HEK293 (cell line): Measurements from ENCODE around the gene CKMT2.

Source experiments
- CTCF ChIA-PET: fragments of 350-600 bp; formaldehyde crosslinking; extraction: SDS; loops from one replicate; lab custom pipeline; 2021; ENCODE audit warnings: antibody characterized with exemption; lab: Yijun Ruan, JAX
- POLR2A ChIA-PET: fragments of 300-600 bp; formaldehyde crosslinking; extraction: SDS; loops from one replicate; lab custom pipeline; 2020; ENCODE audit warnings: antibody characterized with exemption, inconsistent platforms; lab: Yijun Ruan, JAX
- H3K27ac ChIP-seq: fragments of 200-500 bp; sonication (Bioruptor generic); 2 replicates; pipeline ENCODE4 v1.5.1; 2014; ENCODE audit warnings: low read depth, low read length, control low read depth, inconsistent platforms; ENCODE audit errors: extremely low read depth
- H3K36me3 ChIP-seq, 2 experiments: fragments of 200-500 bp in 1 of 2; sonication (Bioruptor generic) in 1 of 2; 1 replicate in 1 of 2; 2 replicates in 1 of 2; pipeline ENCODE4 v1.5.1; 2014 to 2017; ENCODE audit warnings: inconsistent platforms in 2 of 2, low read length in 2 of 2; ENCODE audit not compliant: control insufficient read depth in 2 of 2, insufficient read depth in 1 of 2
- H3K4me1 ChIP-seq: fragments of 200-500 bp; sonication (Bioruptor generic); 2 replicates; pipeline ENCODE4 v1.5.1; 2014; ENCODE audit warnings: mild to moderate bottlenecking, low read length, inconsistent platforms; ENCODE audit not compliant: control insufficient read depth, insufficient read depth
- H3K4me3 ChIP-seq: 2 replicates; pipeline ENCODE4 v1.5.1; 2011; ENCODE audit warnings: low read depth, mild to moderate bottlenecking, control low read depth, low read length, moderate library complexity
- H3K9me3 ChIP-seq: fragments of 200-500 bp; sonication (Bioruptor generic); 2 replicates; pipeline ENCODE4 v1.5.1; 2014; ENCODE audit warnings: low read depth, low read length, inconsistent platforms; ENCODE audit not compliant: control insufficient read depth, insufficient read depth
- GLIS1 ChIP-seq: fragments of 450-650 bp; formaldehyde crosslinking; IDR thresholded peaks from 2 replicates; pipeline ENCODE4 v1.5.1; 2016; ENCODE audit warnings: missing biosample characterization, missing genetic modification characterization
- HOXC10 ChIP-seq: sonication (generic); formaldehyde crosslinking; IDR thresholded peaks from 2 replicates; pipeline ENCODE4 v1.8.1; 2023; ENCODE audit warnings: mild to moderate bottlenecking, missing genetic modification reagents
- KLF1 ChIP-seq: fragments of 450-650 bp; formaldehyde crosslinking; IDR thresholded peaks from 2 replicates; pipeline ENCODE4 v1.5.1; 2016; ENCODE audit warnings: missing biosample characterization, missing genetic modification characterization
- KLF10 ChIP-seq: fragments of 450-650 bp; IDR thresholded peaks from 2 replicates; pipeline ENCODE4 v1.5.1; 2018; ENCODE audit warnings: missing biosample characterization, mild to moderate bottlenecking, missing genetic modification characterization
- TCF7L2 ChIP-seq: IDR thresholded peaks from 2 replicates; pipeline ENCODE4 v1.6.1; 2011; ENCODE audit warnings: low read depth, mild to moderate bottlenecking, inconsistent platforms, low read length, moderate library complexity, borderline replicate concordance
- ZBTB1 ChIP-seq: fragments of 450-650 bp; formaldehyde crosslinking; IDR thresholded peaks from 2 replicates; pipeline ENCODE4 v1.5.1; 2016; ENCODE audit warnings: missing biosample characterization, missing genetic modification characterization
- ZBTB48 ChIP-seq: fragments of 450-650 bp; formaldehyde crosslinking; IDR thresholded peaks from 2 replicates; pipeline ENCODE4 v1.5.1; 2016; ENCODE audit warnings: missing biosample characterization, missing genetic modification characterization
- ZNF174 ChIP-seq: fragments of 450-650 bp; formaldehyde crosslinking; IDR thresholded peaks from 2 replicates; pipeline ENCODE4 v1.5.0; 2017; ENCODE audit warnings: missing biosample characterization, mild to moderate bottlenecking, missing genetic modification characterization
- ZNF561 ChIP-seq: fragments of 450-650 bp; IDR thresholded peaks from 2 replicates; pipeline ENCODE4 v1.5.1; 2018; ENCODE audit warnings: missing biosample characterization, missing genetic modification characterization, borderline replicate concordance
- ZNF600 ChIP-seq: fragments of 450-650 bp; formaldehyde crosslinking; IDR thresholded peaks from 2 replicates; pipeline ENCODE4 v1.5.1; 2016; ENCODE audit warnings: missing biosample characterization, missing genetic modification characterization
- ZNF791 ChIP-seq: fragments of 450-650 bp; formaldehyde crosslinking; IDR thresholded peaks from 2 replicates; pipeline ENCODE4 v1.5.1; 2016; ENCODE audit warnings: missing biosample characterization, missing genetic modification characterization
- ZSCAN23 ChIP-seq: fragments of 450-650 bp; formaldehyde crosslinking; IDR thresholded peaks from 2 replicates; pipeline ENCODE4 v1.5.1; 2016; ENCODE audit warnings: missing biosample characterization, missing genetic modification characterization
- TF ChIP-seq, protein P1 (sequence below): fragments of 450-650 bp; formaldehyde crosslinking; IDR thresholded peaks from 2 replicates; pipeline ENCODE4 v1.5.1; 2016; ENCODE audit warnings: missing biosample characterization, missing genetic modification characterization, borderline replicate concordance
- TF ChIP-seq, protein P2 (sequence below): fragments of 450-650 bp; formaldehyde crosslinking; IDR thresholded peaks from 2 replicates; pipeline ENCODE4 v1.5.1; 2016; ENCODE audit warnings: missing biosample characterization, missing genetic modification characterization
- TF ChIP-seq, protein P3 (sequence below): fragments of 450-650 bp; formaldehyde crosslinking; IDR thresholded peaks from 2 replicates; pipeline ENCODE4; 2016; ENCODE audit warnings: missing biosample characterization, missing genetic modification characterization
- TF ChIP-seq, protein P4 (sequence below): fragments of 450-650 bp; formaldehyde crosslinking; IDR thresholded peaks from 2 replicates; pipeline ENCODE4 v1.5.1; 2016; ENCODE audit warnings: missing biosample characterization, missing genetic modification characterization
- TF ChIP-seq, protein P5 (sequence below): fragments of 450-650 bp; formaldehyde crosslinking; IDR thresholded peaks from 2 replicates; pipeline ENCODE4 v1.5.1; 2016; ENCODE audit warnings: missing biosample characterization, missing genetic modification characterization, low read depth

CKMT2 gene

DNA sequence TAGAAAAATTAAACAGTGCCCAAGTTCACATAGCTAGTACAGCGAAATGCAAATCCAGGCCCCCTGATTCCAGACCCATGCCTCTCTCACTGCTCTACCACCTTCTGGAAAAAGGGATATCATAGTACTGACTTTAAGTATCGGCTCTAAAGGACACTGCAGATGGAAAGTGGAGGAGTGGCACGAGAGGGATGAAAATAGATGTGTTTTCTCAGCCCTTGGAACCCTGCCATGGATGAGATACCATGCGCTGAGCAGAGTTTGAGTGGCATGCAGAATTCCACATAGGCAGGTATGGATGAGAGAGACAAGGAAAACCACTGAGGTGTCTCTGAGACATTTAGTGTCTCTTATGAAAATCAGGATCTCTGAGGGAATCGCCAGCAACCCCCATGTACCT lies 18.8 kb downstream of the CKMT2 start (continued):
- TF ChIP-seq, protein P1, sequence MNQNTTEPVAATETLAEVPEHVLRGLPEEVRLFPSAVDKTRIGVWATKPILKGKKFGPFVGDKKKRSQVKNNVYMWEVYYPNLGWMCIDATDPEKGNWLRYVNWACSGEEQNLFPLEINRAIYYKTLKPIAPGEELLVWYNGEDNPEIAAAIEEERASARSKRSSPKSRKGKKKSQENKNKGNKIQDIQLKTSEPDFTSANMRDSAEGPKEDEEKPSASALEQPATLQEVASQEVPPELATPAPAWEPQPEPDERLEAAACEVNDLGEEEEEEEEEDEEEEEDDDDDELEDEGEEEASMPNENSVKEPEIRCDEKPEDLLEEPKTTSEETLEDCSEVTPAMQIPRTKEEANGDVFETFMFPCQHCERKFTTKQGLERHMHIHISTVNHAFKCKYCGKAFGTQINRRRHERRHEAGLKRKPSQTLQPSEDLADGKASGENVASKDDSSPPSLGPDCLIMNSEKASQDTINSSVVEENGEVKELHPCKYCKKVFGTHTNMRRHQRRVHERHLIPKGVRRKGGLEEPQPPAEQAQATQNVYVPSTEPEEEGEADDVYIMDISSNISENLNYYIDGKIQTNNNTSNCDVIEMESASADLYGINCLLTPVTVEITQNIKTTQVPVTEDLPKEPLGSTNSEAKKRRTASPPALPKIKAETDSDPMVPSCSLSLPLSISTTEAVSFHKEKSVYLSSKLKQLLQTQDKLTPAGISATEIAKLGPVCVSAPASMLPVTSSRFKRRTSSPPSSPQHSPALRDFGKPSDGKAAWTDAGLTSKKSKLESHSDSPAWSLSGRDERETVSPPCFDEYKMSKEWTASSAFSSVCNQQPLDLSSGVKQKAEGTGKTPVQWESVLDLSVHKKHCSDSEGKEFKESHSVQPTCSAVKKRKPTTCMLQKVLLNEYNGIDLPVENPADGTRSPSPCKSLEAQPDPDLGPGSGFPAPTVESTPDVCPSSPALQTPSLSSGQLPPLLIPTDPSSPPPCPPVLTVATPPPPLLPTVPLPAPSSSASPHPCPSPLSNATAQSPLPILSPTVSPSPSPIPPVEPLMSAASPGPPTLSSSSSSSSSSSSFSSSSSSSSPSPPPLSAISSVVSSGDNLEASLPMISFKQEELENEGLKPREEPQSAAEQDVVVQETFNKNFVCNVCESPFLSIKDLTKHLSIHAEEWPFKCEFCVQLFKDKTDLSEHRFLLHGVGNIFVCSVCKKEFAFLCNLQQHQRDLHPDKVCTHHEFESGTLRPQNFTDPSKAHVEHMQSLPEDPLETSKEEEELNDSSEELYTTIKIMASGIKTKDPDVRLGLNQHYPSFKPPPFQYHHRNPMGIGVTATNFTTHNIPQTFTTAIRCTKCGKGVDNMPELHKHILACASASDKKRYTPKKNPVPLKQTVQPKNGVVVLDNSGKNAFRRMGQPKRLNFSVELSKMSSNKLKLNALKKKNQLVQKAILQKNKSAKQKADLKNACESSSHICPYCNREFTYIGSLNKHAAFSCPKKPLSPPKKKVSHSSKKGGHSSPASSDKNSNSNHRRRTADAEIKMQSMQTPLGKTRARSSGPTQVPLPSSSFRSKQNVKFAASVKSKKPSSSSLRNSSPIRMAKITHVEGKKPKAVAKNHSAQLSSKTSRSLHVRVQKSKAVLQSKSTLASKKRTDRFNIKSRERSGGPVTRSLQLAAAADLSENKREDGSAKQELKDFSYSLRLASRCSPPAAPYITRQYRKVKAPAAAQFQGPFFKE (tag by site-specific recombination): no peak
- TF ChIP-seq, protein P2, sequence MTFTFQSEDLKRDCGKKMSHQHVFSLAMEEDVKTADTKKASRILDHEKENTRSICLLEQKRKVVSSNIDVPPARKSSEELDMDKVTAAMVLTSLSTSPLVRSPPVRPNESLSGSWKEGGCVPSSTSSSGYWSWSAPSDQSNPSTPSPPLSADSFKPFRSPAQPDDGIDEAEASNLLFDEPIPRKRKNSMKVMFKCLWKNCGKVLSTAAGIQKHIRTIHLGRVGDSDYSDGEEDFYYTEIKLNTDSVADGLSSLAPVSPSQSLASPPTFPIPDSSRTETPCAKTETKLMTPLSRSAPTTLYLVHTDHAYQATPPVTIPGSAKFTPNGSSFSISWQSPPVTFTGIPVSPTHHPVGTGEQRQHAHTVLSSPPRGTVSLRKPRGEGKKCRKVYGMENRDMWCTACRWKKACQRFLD (tag by site-specific recombination): no peak

DNA sequence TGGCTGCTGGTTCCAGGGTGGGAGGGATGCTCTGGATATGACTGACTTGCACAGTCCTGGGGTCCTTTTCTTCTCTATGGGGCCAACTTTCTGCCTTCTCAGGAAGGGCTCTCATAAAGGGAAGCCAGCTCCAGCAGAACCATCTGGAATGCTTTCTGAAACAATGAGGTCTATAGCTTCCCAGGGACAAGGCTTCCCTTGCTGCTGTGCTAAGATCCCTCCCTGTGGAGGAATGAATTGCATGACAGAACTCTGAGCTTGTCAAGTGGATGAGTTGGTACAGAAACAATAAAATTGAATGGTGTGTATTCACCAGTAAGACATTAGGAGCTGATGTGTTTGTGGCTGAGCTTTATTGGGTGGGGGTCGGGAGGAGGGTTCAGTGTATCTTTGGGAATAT lies 19.8 kb downstream of the CKMT2 start:
- Histone ChIP-seq H3K36me3 (no peaks in the 10 kb centered on the region), H3K9me3 (no peaks in the 10 kb centered on the region), H3K4me1 (no peaks in the 10 kb centered on the region), H3K4me3 (no peak overlapping the region), H3K27ac (no peak overlapping the region)
- POLR2A ChIA-PET: no interaction called here
- CTCF ChIA-PET: interaction anchor here (0.7 to 1.0 kb wide), 2 partner anchors 40 to 46 kb away, joined by 3 read pairs; no protein-coding TSS in a partner anchor
- TF ChIP-seq GLIS1 (tag by site-specific recombination) (no peak), ZNF600 (tag by site-specific recombination) (no peak), TCF7L2 (no peak), ZNF791 (tag by site-specific recombination) (no peak), ZSCAN23 (tag by site-specific recombination) (no peak), KLF1 (tag by site-specific recombination) (no peak), ZBTB1 (tag by site-specific recombination) (no peak), ZBTB48 (tag by site-specific recombination) (no peak), ZNF174 (tag by site-specific recombination) (no peak), HOXC10 (CRISPR knock-in tag) (no peak), KLF10 (tag by site-specific recombination) (no peak), ZNF561 (tag by site-specific recombination) (no peak)
- TF ChIP-seq, protein P1 (tag by site-specific recombination): no peak
- TF ChIP-seq, protein P3, sequence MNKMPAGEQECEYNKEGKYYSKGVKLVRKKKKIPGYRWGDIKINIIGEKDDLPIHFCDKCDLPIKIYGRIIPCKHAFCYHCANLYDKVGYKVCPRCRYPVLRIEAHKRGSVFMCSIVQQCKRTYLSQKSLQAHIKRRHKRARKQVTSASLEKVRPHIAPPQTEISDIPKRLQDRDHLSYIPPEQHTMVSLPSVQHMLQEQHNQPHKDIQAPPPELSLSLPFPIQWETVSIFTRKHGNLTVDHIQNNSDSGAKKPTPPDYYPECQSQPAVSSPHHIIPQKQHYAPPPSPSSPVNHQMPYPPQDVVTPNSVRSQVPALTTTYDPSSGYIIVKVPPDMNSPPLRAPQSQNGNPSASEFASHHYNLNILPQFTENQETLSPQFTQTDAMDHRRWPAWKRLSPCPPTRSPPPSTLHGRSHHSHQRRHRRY (tag by site-specific recombination): no peak
- TF ChIP-seq, protein P4, sequence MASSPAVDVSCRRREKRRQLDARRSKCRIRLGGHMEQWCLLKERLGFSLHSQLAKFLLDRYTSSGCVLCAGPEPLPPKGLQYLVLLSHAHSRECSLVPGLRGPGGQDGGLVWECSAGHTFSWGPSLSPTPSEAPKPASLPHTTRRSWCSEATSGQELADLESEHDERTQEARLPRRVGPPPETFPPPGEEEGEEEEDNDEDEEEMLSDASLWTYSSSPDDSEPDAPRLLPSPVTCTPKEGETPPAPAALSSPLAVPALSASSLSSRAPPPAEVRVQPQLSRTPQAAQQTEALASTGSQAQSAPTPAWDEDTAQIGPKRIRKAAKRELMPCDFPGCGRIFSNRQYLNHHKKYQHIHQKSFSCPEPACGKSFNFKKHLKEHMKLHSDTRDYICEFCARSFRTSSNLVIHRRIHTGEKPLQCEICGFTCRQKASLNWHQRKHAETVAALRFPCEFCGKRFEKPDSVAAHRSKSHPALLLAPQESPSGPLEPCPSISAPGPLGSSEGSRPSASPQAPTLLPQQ: no peak
- TF ChIP-seq, protein P5, sequence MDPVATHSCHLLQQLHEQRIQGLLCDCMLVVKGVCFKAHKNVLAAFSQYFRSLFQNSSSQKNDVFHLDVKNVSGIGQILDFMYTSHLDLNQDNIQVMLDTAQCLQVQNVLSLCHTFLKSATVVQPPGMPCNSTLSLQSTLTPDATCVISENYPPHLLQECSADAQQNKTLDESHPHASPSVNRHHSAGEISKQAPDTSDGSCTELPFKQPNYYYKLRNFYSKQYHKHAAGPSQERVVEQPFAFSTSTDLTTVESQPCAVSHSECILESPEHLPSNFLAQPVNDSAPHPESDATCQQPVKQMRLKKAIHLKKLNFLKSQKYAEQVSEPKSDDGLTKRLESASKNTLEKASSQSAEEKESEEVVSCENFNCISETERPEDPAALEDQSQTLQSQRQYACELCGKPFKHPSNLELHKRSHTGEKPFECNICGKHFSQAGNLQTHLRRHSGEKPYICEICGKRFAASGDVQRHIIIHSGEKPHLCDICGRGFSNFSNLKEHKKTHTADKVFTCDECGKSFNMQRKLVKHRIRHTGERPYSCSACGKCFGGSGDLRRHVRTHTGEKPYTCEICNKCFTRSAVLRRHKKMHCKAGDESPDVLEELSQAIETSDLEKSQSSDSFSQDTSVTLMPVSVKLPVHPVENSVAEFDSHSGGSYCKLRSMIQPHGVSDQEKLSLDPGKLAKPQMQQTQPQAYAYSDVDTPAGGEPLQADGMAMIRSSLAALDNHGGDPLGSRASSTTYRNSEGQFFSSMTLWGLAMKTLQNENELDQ: no peak
